ENCODE data around the gene PSTPIP1.

PSTPIP1 gene

GRCh38 chr15:77048135-77048876 lies 53.4 kb downstream of the PSTPIP1 start:
- no peak for TF ChIP-seq CTCF (IDR thresholded peaks at IDR 0.05; ENCODE audit: extremely low read depth, insufficient read depth, missing control alignments)
- DNase-seq (ENCODE audit: low spot score) = no peak
- in situ Hi-C loops (cut with MboI; ENCODE audit: low pct_unique_long_range_greater_than_20kb, low sequenced_read_pairs, unreplicated experiment) = no loop called here

GRCh38 chr15:77052556-77052955 lies 57.6 kb downstream of the PSTPIP1 start:
- in situ Hi-C loops (cut with MboI; ENCODE audit: low pct_unique_long_range_greater_than_20kb, low sequenced_read_pairs, unreplicated experiment) = no loop called here
- no peak for TF ChIP-seq CTCF (IDR thresholded peaks at IDR 0.05; ENCODE audit: extremely low read depth, insufficient read depth, missing control alignments)
- DNase-seq (ENCODE audit: low spot score) = no peak

GRCh38 chr15:77053709-77054108 lies 58.8 kb downstream of the PSTPIP1 start:
- in situ Hi-C loops (cut with MboI; ENCODE audit: low pct_unique_long_range_greater_than_20kb, low sequenced_read_pairs, unreplicated experiment) = no loop called here
- no peak for TF ChIP-seq CTCF (IDR thresholded peaks at IDR 0.05; ENCODE audit: extremely low read depth, insufficient read depth, missing control alignments)
- DNase-seq (ENCODE audit: low spot score) = no peak

GRCh38 chr15:77057072-77057471 lies 62.1 kb downstream of the PSTPIP1 start:
- no peak for DNase-seq (ENCODE audit: low spot score)
- in situ Hi-C loops (cut with MboI; ENCODE audit: low pct_unique_long_range_greater_than_20kb, low sequenced_read_pairs, unreplicated experiment) = no loop called here
- no peak for TF ChIP-seq CTCF (IDR thresholded peaks at IDR 0.05; ENCODE audit: extremely low read depth, insufficient read depth, missing control alignments)

GRCh38 chr15:77057685-77058084 lies 62.8 kb downstream of the PSTPIP1 start:
- no peak for TF ChIP-seq CTCF (IDR thresholded peaks at IDR 0.05; ENCODE audit: extremely low read depth, insufficient read depth, missing control alignments)
- in situ Hi-C loops (cut with MboI; ENCODE audit: low pct_unique_long_range_greater_than_20kb, low sequenced_read_pairs, unreplicated experiment) = no loop called here
- DNase-seq (ENCODE audit: low spot score) = no peak

GRCh38 chr15:77058468-77058867 lies 63.5 kb downstream of the PSTPIP1 start:
- in situ Hi-C loops (cut with MboI; ENCODE audit: low pct_unique_long_range_greater_than_20kb, low sequenced_read_pairs, unreplicated experiment) = no loop called here
- no peak for TF ChIP-seq CTCF (IDR thresholded peaks at IDR 0.05; ENCODE audit: extremely low read depth, insufficient read depth, missing control alignments)
- DNase-seq (ENCODE audit: low spot score) = no peak
